NCI-H1417 treated with DMSO at 0.1 percent for 48 hours (cell line): Measurements from ENCODE around the gene VASP.

ENCODE experiments used
- DNase-seq: peaks from one replicate; lab custom pipeline; 2025; lab: John Stamatoyannopoulos, UW

VASP gene

GRCh38 chr19:45556835-45557234 lies 49.6 kb downstream of the VASP start:
- DNase-seq = no peak

- no peak for DNase-seq
Observed at GRCh38 chr19:45558399-45558878, 51.2 kb downstream of the VASP start.

- no peak for DNase-seq
Observed at GRCh38 chr19:45560038-45560437, 52.8 kb downstream of the VASP start.

- no peak for DNase-seq
Observed at GRCh38 chr19:45560686-45561085, 53.4 kb downstream of the VASP start.

- no peak for DNase-seq
Observed at GRCh38 chr19:45564131-45564780, 57.0 kb downstream of the VASP start.

GRCh38 chr19:45567609-45568008 lies 60.3 kb downstream of the VASP start:
- DNase-seq = no peak

GRCh38 chr19:45568732-45569131 lies 61.5 kb downstream of the VASP start:
- no peak for DNase-seq

- no peak for DNase-seq
Observed at GRCh38 chr19:45569619-45570421, 62.5 kb downstream of the VASP start.

GRCh38 chr19:45571457-45572220 lies 64.4 kb downstream of the VASP start:
- no peak for DNase-seq

GRCh38 chr19:45574526-45574925 lies 67.2 kb downstream of the VASP start:
- DNase-seq = no peak

GRCh38 chr19:45575216-45575615 lies 67.9 kb downstream of the VASP start:
- DNase-seq = no peak
